ENCODE measurements around the gene TAS1R2. TPM values are rescaled to one million over a fixed set of nuclear protein-coding genes. Genes with fewer than 3 reads are reported as not detected.

Gene TAS1R2
- total and polyA plus RNA-seq, 2 of the 4 experiments (the other 2 are of a cell fraction), result not detected

DNA sequence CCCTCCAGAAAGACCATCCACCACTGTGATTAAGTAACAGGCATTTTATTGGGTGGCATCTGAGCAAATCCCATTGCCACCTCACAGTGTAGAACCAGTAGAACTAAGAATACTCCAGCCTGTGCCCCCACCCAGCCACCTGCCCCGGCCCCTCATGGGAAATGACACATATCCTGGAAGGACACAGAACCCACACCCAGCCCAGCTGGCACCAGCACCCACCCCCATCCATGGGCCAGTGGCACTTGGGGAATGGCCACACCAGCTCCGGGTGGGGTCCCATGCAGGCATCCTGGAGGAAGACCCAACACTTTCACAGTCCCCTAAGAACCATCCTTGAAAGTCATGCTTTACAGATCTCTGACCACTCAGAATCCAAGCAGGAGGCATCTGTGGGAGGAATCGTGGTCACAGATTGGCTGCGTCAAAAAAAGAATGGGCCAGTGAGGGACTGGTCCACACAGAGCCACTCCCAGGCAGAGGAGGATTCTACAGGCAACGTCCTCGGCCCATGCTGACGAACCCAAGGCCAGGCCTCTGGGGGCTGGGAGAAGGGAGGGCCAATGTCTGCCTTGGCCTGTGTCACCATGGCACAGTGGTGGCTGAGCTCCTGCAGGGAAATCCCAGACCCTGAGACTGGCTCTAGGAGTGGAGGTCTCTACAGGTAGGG lies 12.1 kb upstream of the TAS1R2 start:
- ChIA-PET POLR2A (ENCODE audit: unreplicated experiment) (no interaction called here), CTCF (no interaction called here)
- Histone ChIP-seq H3K4me1 (ENCODE audit: control insufficient read depth, insufficient read depth, low read length) (no peaks in the 10 kb centered on the region), H4K20me1 (ENCODE audit: insufficient read depth, low read length) (no peaks in the 10 kb centered on the region), H3K79me1 (ENCODE audit: low read depth in 1 of 2, low read length in 2 of 2) (no peaks in the 10 kb centered on the region), H3K9ac (ENCODE audit: low read depth, low read length) (no peak overlapping the region), H2BK120ac (ENCODE audit: low read depth, low read length) (no peak overlapping the region), H3K4me3 (ENCODE audit: insufficient read depth, low read depth, low read length) (no peak overlapping the region), H4K5ac (ENCODE audit: low read depth, low read length) (no peak overlapping the region), H4K8ac (ENCODE audit: low read depth in 2 of 2, low read length in 2 of 2) (no peak overlapping the region), H3K9me1 (ENCODE audit: insufficient read depth, low read length) (no peaks in the 10 kb centered on the region), H2AK5ac (ENCODE audit: low read depth, low read length) (no peak overlapping the region), H3K36me3 (ENCODE audit: control insufficient read depth, insufficient read depth, low read length) (peaks cover 2% of the 10 kb centered on the region), H3K27ac (ENCODE audit: insufficient read depth, low read length) (no peak overlapping the region), H2BK5ac (ENCODE audit: low read depth, low read length, poor library complexity, severe bottlenecking) (no peak overlapping the region), H2BK15ac (ENCODE audit: low read depth, low read length) (no peak overlapping the region), H3K4ac (ENCODE audit: low read depth, low read length) (no peak overlapping the region), H2AFZ (replicated peaks; ENCODE audit: low read length, poor library complexity) (no peak overlapping the region), H3K14ac (replicated peaks; ENCODE audit: low read depth, low read length) (no peak overlapping the region), H3K4me2 (ENCODE audit: low read depth, low read length) (no peak overlapping the region), H4K91ac (ENCODE audit: insufficient read depth, low read depth, low read length) (no peak overlapping the region), H3K18ac (ENCODE audit: low read depth, low read length) (no peak overlapping the region), H2AK9ac (replicated peaks; ENCODE audit: low read depth, low read length, poor library complexity) (no peak overlapping the region), H2BK20ac (ENCODE audit: low read depth, low read length) (no peak overlapping the region), H3K56ac (ENCODE audit: extremely low read depth, insufficient read depth, low read length) (no peak overlapping the region), H3K27me3 (ENCODE audit: control insufficient read depth, insufficient read depth, low read length) (peaks cover 8% of the 10 kb centered on the region; the same call in 1 of the 2 replicates), H3K23ac (ENCODE audit: low read depth, low read length) (no peak overlapping the region), H3K9me3 (ENCODE audit: control insufficient read depth, insufficient read depth, low read length) (no peaks in the 10 kb centered on the region)
- dilution Hi-C loops (cut with HindIII; ENCODE audit: low sequenced_read_pairs, unreplicated experiment), result no loop called here
- no TSS peak for BruUV-seq (replicated peaks)
- 69% methylated on average over 3 of the region's 7 CpGs; no CpG with 5 or more reads in 1 of the 2 experiments for WGBS, 2 experiments (ENCODE audit: extremely low coverage in 2 of 2, insufficient read length in 1 of 2)
- intact Hi-C loops (cut with micrococcal nuclease), result no loop called here
- TF ChIP-seq RAD21 (IDR thresholded peaks at IDR 0.05; ENCODE audit: low read length), result no peak
- TF ChIP-seq USF2 (IDR thresholded peaks at IDR 0.05; ENCODE audit: low read depth, low read length), result no peak
- no peak for TF ChIP-seq RFX5 (IDR thresholded peaks at IDR 0.05; ENCODE audit: low read depth, low read length)
- no peak for TF ChIP-seq RCOR1 (IDR thresholded peaks at IDR 0.05; ENCODE audit: insufficient replicate concordance, low read length)
- no peak for TF ChIP-seq POLR2A (IDR thresholded peaks at IDR 0.05; ENCODE audit: low read depth, low read length)
- TF ChIP-seq FOS (IDR thresholded peaks at IDR 0.05; ENCODE audit: low read depth, low read length), result no peak
- TF ChIP-seq NFE2L2 (IDR thresholded peaks at IDR 0.05; ENCODE audit: low read depth, low read length), result no peak
- TF ChIP-seq CHD1 (IDR thresholded peaks at IDR 0.05; ENCODE audit: low read depth, low read length), result no peak
- TF ChIP-seq MAFK (IDR thresholded peaks at IDR 0.05; ENCODE audit: low read depth, low read length), result no peak
- no peak for TF ChIP-seq MXI1 (IDR thresholded peaks at IDR 0.05; ENCODE audit: borderline replicate concordance, low read depth, low read length)
- TF ChIP-seq CEBPB (IDR thresholded peaks at IDR 0.05; ENCODE audit: low read depth, low read length), result no peak
- no peak for TF ChIP-seq CTCF (conservative IDR thresholded peaks at IDR 0.05; ENCODE audit: low read depth, low read length)
- no peak for TF ChIP-seq ELK1 (IDR thresholded peaks at IDR 0.05; ENCODE audit: borderline replicate concordance, low read depth, low read length)
- no peak for TF ChIP-seq SMC3 (IDR thresholded peaks at IDR 0.05; ENCODE audit: low read depth, low read length)
- no peak for TF ChIP-seq MAZ (IDR thresholded peaks at IDR 0.05; ENCODE audit: borderline replicate concordance, low read depth, low read length)
- no peak for TF ChIP-seq BHLHE40 (IDR thresholded peaks at IDR 0.05; ENCODE audit: low read depth, low read length)
- in situ Hi-C loops (cut with MboI; ENCODE audit: low sequenced_read_pairs), result loop anchor here (10.0 kb wide), 1 partner anchor 277 kb away; no protein-coding TSS in a partner anchor
- DNase-seq (no peak), ATAC-seq (ENCODE audit: low read depth) (no peak)
